GM21423 (cell line): ENCODE measurements around the gene SRC.

Source experiments
- ATAC-seq: cut with Tn5 transposase; IDR thresholded peaks from one replicate; pipeline ENCODE4 v1.9.1; 2021; ENCODE audit warnings: mild to moderate bottlenecking, moderate library complexity; ENCODE audit not compliant: unreplicated experiment

Gene SRC

GRCh38 chr20:37314617-37315016 lies 31.3 kb upstream of the SRC start:
- ATAC-seq: no peak

- ATAC-seq: no peak
These were observed 30.9 kb upstream of the SRC start for GRCh38 chr20:37315021-37315451.

- peak; percentile 53 for ATAC-seq
These were observed 30.4 kb upstream of the SRC start for GRCh38 chr20:37315452-37316110.

- ATAC-seq: peak; percentile 79
These were observed 29.7 kb upstream of the SRC start for GRCh38 chr20:37316116-37316774.

- no peak for ATAC-seq
These were observed 29.2 kb upstream of the SRC start for GRCh38 chr20:37316775-37317170.

GRCh38 chr20:37317316-37317715 lies 28.6 kb upstream of the SRC start:
- ATAC-seq: no peak

GRCh38 chr20:37317994-37318640 lies 27.8 kb upstream of the SRC start:
- no peak for ATAC-seq

- ATAC-seq: no peak
These were observed 26.7 kb upstream of the SRC start for GRCh38 chr20:37319151-37319671.

GRCh38 chr20:37323985-37324384 lies 22.0 kb upstream of the SRC start:
- ATAC-seq: no peak

- ATAC-seq: no peak
These were observed 20.7 kb upstream of the SRC start for GRCh38 chr20:37325206-37325605.

- ATAC-seq: no peak
These were observed 19.3 kb upstream of the SRC start for GRCh38 chr20:37326666-37327065.

- no peak for ATAC-seq
These were observed 18.2 kb upstream of the SRC start for GRCh38 chr20:37327748-37328147.

- ATAC-seq: no peak
These were observed 17.6 kb upstream of the SRC start for GRCh38 chr20:37328149-37328945.

GRCh38 chr20:37329481-37330165 lies 16.3 kb upstream of the SRC start:
- ATAC-seq: no peak

GRCh38 chr20:37330316-37330715 lies 15.6 kb upstream of the SRC start:
- ATAC-seq: no peak

GRCh38 chr20:37331060-37331857 lies 14.7 kb upstream of the SRC start:
- no peak for ATAC-seq

- ATAC-seq: no peak
These were observed 12.7 kb upstream of the SRC start for GRCh38 chr20:37333130-37333847.

- no peak for ATAC-seq
These were observed 12.1 kb upstream of the SRC start for GRCh38 chr20:37333848-37334318.

GRCh38 chr20:37334450-37334849 lies 11.5 kb upstream of the SRC start:
- no peak for ATAC-seq
